K562 (cell line): ENCODE data around the gene DCAF15.

Experiments
- ARHGAP35 ChIP-seq: fragments of 450-650 bp; IDR thresholded peaks from 2 replicates; pipeline ENCODE4 v1.6.1; 2018; ENCODE audit not compliant: partially characterized antibody
- ELF1 ChIP-seq: fragments of 200-800 bp; sonication (Bioruptor generic); IDR thresholded peaks from 2 replicates; pipeline ENCODE4 v1.6.1; 2016; ENCODE audit warnings: missing genetic modification characterization, missing compliant biosample characterization
- EZH2 ChIP-seq: IDR thresholded peaks from 2 replicates; pipeline ENCODE4 v1.6.1; 2012; ENCODE audit warnings: low read depth, mild to moderate bottlenecking, inconsistent platforms, low read length, borderline replicate concordance
- MXI1 ChIP-seq: IDR thresholded peaks from 2 replicates; pipeline ENCODE4 v1.6.1; 2011; ENCODE audit warnings: low read depth, mild to moderate bottlenecking, improper control_type of control experiment, low read length
- TF ChIP-seq, protein P1 (sequence below), 3 experiments: IDR thresholded peaks in 2 of 3; conservative IDR thresholded peaks in 1 of 3; 2 replicates each; pipeline ENCODE4 v1.5.1; 2011 to 2012; ENCODE audit warnings: low read length in 3 of 3, mild to moderate bottlenecking in 3 of 3, control low read depth in 2 of 3, improper control_type of control experiment in 1 of 3, inconsistent platforms in 1 of 3, low read depth in 1 of 3, mixed read lengths in 1 of 3, moderate library complexity in 1 of 3; ENCODE audit not compliant: insufficient read depth in 2 of 3

DNA sequence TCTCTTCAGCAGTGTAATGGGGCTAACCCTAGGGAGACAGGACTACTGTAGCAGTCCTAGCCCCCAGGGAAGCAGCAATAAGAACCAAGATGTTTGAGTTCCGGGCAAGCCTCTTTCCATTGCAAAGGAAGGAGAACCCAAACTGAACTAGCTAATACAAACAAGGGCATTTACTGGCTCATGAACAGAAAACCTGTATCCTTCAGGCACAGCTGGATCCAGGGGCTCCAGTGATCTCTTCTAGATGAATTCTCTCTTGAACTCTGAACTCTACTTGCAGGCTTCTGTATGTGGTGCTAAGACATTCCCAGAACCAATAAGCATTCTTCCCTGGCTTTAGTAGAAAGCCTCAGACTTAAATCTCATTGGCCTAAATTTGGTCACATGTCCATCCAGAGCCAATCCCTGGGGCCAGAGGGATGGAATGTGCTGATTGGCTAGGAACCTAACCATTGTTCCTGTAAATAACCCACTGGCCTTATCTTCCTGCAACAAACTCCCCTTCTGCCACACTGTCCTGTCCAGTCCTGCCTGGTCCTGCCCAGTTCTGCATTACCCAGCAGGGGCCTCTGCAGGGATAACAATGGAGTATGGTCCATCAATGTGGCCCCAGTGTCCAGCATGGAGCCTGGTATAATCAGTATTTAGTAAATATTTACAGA lies 10.2 kb upstream of the DCAF15 start:
- no peak for TF ChIP-seq ARHGAP35
- no peak for TF ChIP-seq ELF1
- TF ChIP-seq MXI1, result no peak
- no peak for TF ChIP-seq EZH2
- TF ChIP-seq, protein P1, sequence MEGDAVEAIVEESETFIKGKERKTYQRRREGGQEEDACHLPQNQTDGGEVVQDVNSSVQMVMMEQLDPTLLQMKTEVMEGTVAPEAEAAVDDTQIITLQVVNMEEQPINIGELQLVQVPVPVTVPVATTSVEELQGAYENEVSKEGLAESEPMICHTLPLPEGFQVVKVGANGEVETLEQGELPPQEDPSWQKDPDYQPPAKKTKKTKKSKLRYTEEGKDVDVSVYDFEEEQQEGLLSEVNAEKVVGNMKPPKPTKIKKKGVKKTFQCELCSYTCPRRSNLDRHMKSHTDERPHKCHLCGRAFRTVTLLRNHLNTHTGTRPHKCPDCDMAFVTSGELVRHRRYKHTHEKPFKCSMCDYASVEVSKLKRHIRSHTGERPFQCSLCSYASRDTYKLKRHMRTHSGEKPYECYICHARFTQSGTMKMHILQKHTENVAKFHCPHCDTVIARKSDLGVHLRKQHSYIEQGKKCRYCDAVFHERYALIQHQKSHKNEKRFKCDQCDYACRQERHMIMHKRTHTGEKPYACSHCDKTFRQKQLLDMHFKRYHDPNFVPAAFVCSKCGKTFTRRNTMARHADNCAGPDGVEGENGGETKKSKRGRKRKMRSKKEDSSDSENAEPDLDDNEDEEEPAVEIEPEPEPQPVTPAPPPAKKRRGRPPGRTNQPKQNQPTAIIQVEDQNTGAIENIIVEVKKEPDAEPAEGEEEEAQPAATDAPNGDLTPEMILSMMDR (IDR thresholded peaks at IDR 0.05 in 2 of 3, conservative IDR thresholded peaks at IDR 0.05 in 1 of 3; ENCODE audit: insufficient read depth in 2 of 3, low read depth in 1 of 3, low read length in 3 of 3), result no peak
